GM10248 (cell line): Measurements from ENCODE around the gene GZMA.
"Not testable (repeated sequence)": the region's sequence is repeated elsewhere in the genome, so short reads cannot be mapped to it uniquely, and the experiment has no call there.

Source experiments
- CTCF ChIA-PET: fragments of 300-600 bp; sonication (Branson Sonifier 250); formaldehyde crosslinking; extraction: SDS; loops from one replicate; lab custom pipeline; 2021; ENCODE audit warnings: antibody characterized with exemption; lab: Yijun Ruan, JAX
- POLR2A ChIA-PET: fragments of 350-650 bp; sonication (Branson Sonifier 250); formaldehyde crosslinking; extraction: SDS; loops from one replicate; lab custom pipeline; 2020; ENCODE audit warnings: antibody characterized with exemption; lab: Yijun Ruan, JAX
- DNase-seq: peaks from one replicate; pipeline ENCODE4 v3.0.0; 2012; ENCODE audit errors: extremely low spot score
- CTCF ChIP-seq: IDR thresholded peaks from 2 replicates; pipeline ENCODE4 v1.5.1; 2012; ENCODE audit warnings: mild to moderate bottlenecking, low read depth; ENCODE audit errors: extremely low read depth, missing control alignments, control extremely low read depth

Gene GZMA

DNA sequence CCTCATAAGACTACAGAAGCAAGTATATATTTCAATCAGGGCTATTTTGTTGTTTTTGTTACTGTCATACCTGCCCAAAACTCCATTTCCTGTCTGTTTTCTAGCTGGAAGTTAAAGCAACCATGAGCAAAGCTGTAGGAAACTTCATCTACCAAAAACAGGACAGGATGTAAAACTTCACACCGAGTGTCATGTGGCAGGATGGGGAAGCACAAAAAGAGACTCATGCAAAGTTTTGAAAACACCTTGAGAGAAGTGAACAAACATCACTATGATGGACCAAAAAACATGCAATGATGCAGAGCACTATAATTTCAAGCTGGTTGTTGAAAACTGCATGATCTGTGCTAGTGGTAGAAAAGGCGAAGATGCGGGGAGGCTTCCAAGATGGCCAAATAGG lies 6.3 kb upstream of the GZMA start:
- POLR2A ChIA-PET = no interaction called here
- CTCF ChIA-PET = interaction anchor here (1.0 to 1.4 kb wide), 2 partner anchors 10 to 38 kb away, joined by 3 read pairs; no protein-coding TSS in a partner anchor
- no peak for DNase-seq
- no peak for TF ChIP-seq CTCF

GRCh38 chr5:55096861-55097260 lies 5.6 kb upstream of the GZMA start:
- ChIA-PET POLR2A (no interaction called here), CTCF (no interaction called here)
- no peak for TF ChIP-seq CTCF
- no peak for DNase-seq

DNA sequence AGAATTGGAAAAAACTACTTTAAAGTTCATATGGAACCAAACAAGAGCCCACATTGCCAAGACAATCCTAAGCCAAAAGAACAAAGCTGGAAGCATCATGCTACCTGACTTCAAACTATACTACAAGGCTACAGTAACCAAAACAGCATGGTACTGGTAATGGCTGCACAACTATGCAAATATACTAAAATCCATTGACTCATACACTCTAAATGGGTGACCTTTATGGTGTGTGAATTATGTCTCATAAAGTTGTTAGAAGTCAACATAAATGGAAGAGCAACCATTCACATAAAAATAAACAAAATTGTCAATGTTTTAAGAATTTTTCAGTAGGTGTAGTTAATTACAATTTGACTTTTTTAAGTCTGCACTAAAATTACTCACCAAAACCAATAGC lies 1.3 kb upstream of the GZMA start:
- POLR2A ChIA-PET, CTCF ChIA-PET, DNase-seq: not testable (repeated sequence)

GRCh38 chr5:55101556-55102276 lies 730 bp upstream of the GZMA start:
- no peak for TF ChIP-seq CTCF
- POLR2A ChIA-PET = no interaction called here
- CTCF ChIA-PET = no interaction called here
- no peak for DNase-seq

- no peak for DNase-seq
- CTCF ChIA-PET = no interaction called here
- no peak for TF ChIP-seq CTCF
- POLR2A ChIA-PET = no interaction called here
Observed at GRCh38 chr5:55104036-55104772, 1.8 kb downstream of the GZMA start.

- CTCF ChIA-PET = no interaction called here
- DNase-seq = no peak
- POLR2A ChIA-PET = no interaction called here
- no peak for TF ChIP-seq CTCF
Observed at GRCh38 chr5:55104946-55105701, 2.7 kb downstream of the GZMA start.

- POLR2A ChIA-PET, DNase-seq: not testable (repeated sequence)
- CTCF ChIA-PET = interaction anchor here (1.6 kb wide), 1 partner anchor 10 kb away, joined by 3 read pairs; no protein-coding TSS in a partner anchor
Observed at GRCh38 chr5:55105976-55106375, 3.5 kb downstream of the GZMA start.
